ENCODE data around the gene TNIK.

GRCh38 chr3:171254315-171254714 is 205.9 kb downstream of the TNIK start:
- TF ChIP-seq NFIC (IDR thresholded peaks at IDR 0.05; ENCODE audit: borderline replicate concordance), result no peak
- TF ChIP-seq GATA2 (CRISPR knock-in tag; IDR thresholded peaks at IDR 0.05), result no peak
- TF ChIP-seq CTCF (IDR thresholded peaks at IDR 0.05), result no peak
- no peak for TF ChIP-seq TAF1 (IDR thresholded peaks at IDR 0.05; ENCODE audit: borderline replicate concordance, low read depth, low read length)
- no peak for TF ChIP-seq ZBTB33 (IDR thresholded peaks at IDR 0.05; ENCODE audit: borderline replicate concordance, low read depth)
